B cell (primary cell): ENCODE results near the gene TRIM54. TPM values are rescaled to one million over a fixed set of nuclear protein-coding genes. Genes with fewer than 3 reads are reported as not detected.

ENCODE experiments used
- ATAC-seq: fragments of 200-7000 bp; cut with Tn5 transposase; one replicate; pipeline ENCODE4 v1.10.0; 2021; ENCODE audit warnings: low read depth, mild to moderate bottlenecking, moderate number of reproducible peaks, moderate library complexity
- CTCF ChIA-PET: fragments of 350-600 bp; sonication (Branson Sonifier 250); formaldehyde crosslinking; loops from one replicate; lab custom pipeline; 2021; ENCODE audit warnings: antibody characterized with exemption, inconsistent platforms; lab: Charles Lee
- POLR2A ChIA-PET: fragments of 350-600 bp; sonication (Branson Sonifier 250); formaldehyde crosslinking; loops from one replicate; lab custom pipeline; 2021; ENCODE audit warnings: antibody characterized with exemption; lab: Charles Lee
- DNase-seq: peaks from one replicate; pipeline ENCODE4 v3.0.0; 2013
- H2AFZ ChIP-seq: 2 replicates; pipeline ENCODE4 v1.6.1; 2012; ENCODE audit warnings: mild to moderate bottlenecking, low read depth, low read length; ENCODE audit not compliant: insufficient read depth, poor library complexity, severe bottlenecking
- H3K27ac ChIP-seq, 2 donors: 1 replicate in 1 of 2; 2 replicates in 1 of 2; pipeline ENCODE4 v1.5.1; 2012 to 2013; ENCODE audit warnings: low read length in 2 of 2, mild to moderate bottlenecking in 2 of 2, moderate library complexity in 1 of 2
- H3K27me3 ChIP-seq, 4 experiments: fragments of 200-600 bp in 1 of 4; sonication (generic) in 1 of 4; replicated peaks in 1 of 4; 1 replicate in 2 of 4; 2 replicates in 2 of 4; pipeline versions ENCODE4 v1.6.1 to v1.7.0; 2013 to 2016; ENCODE audit warnings: low read length in 3 of 4, mild to moderate bottlenecking in 2 of 4, mixed read lengths in 1 of 4, moderate library complexity in 1 of 4; ENCODE audit not compliant: insufficient read depth in 4 of 4, control insufficient read depth in 3 of 4; ENCODE audit errors: control extremely low read depth in 1 of 4
- H3K36me3 ChIP-seq, 2 experiments: replicated peaks in 1 of 2; 1 replicate in 1 of 2; 2 replicates in 1 of 2; pipeline versions ENCODE4 v1.6.1 to v1.7.1; 2013; ENCODE audit warnings: low read length in 1 of 2; ENCODE audit not compliant: insufficient read depth in 2 of 2, control insufficient read depth in 1 of 2; ENCODE audit errors: control extremely low read depth in 1 of 2, extremely low read depth in 1 of 2
- H3K4me1 ChIP-seq, 2 donors: fragments of 200-600 bp in 1 of 2; sonication (generic) in 1 of 2; 1 replicate in 1 of 2; 2 replicates in 1 of 2; pipeline versions ENCODE4 v1.5.1 to v1.6.1; 2013 to 2017; ENCODE audit warnings: low read length in 2 of 2; ENCODE audit not compliant: control insufficient read depth in 2 of 2, insufficient read depth in 2 of 2
- H3K4me2 ChIP-seq: replicated peaks from 2 replicates; pipeline ENCODE3; 2012; ENCODE audit warnings: mild to moderate bottlenecking, low read depth, low read length; ENCODE audit not compliant: poor library complexity, severe bottlenecking
- H3K4me3 ChIP-seq, 5 experiments: fragments of 200-600 bp in 1 of 5; sonication (generic) in 1 of 5; 1 replicate in 3 of 5; 2 replicates in 2 of 5; pipeline versions ENCODE4 v1.5.1 to v1.7.0; 2011 to 2016; ENCODE audit warnings: low read length in 4 of 5, mild to moderate bottlenecking in 4 of 5, low read depth in 2 of 5, control low read depth in 1 of 5, moderate library complexity in 1 of 5; ENCODE audit not compliant: insufficient read depth in 1 of 5; ENCODE audit errors: control extremely low read depth in 1 of 5, extremely low read depth in 1 of 5
- H3K79me2 ChIP-seq: fragments of 200-600 bp; sonication (generic); one replicate; pipeline ENCODE4 v1.6.0; 2016; ENCODE audit warnings: low read length; ENCODE audit not compliant: control insufficient read depth, insufficient read depth
- H3K9ac ChIP-seq: fragments of 200-600 bp; sonication (generic); 2 replicates; pipeline ENCODE4 v1.6.1; 2017; ENCODE audit warnings: mild to moderate bottlenecking, low read length, moderate library complexity
- H3K9me3 ChIP-seq, 3 donors: one replicate each; pipeline versions ENCODE4 v1.6.1 to v1.7.1; 2013; ENCODE audit warnings: low read length in 2 of 3; ENCODE audit not compliant: control insufficient read depth in 2 of 3, insufficient read depth in 1 of 3; ENCODE audit errors: control extremely low read depth in 1 of 3
- H4K20me1 ChIP-seq: 2 replicates; pipeline ENCODE4 v1.6.0; 2012; ENCODE audit warnings: mild to moderate bottlenecking, low read length; ENCODE audit not compliant: insufficient read depth, control insufficient read depth, poor library complexity, severe bottlenecking
- H3K27ac Mint-ChIP-seq: one replicate; pipeline ENCODE4 v1.8.0; 2021; ENCODE audit warnings: mixed read lengths
- H3K27me3 Mint-ChIP-seq: one replicate; pipeline ENCODE4 v1.8.0; 2021; ENCODE audit warnings: mixed read lengths
- H3K4me1 Mint-ChIP-seq: one replicate; pipeline ENCODE4 v1.8.0; 2021; ENCODE audit warnings: mixed read lengths
- H3K4me3 Mint-ChIP-seq: one replicate; pipeline ENCODE4 v1.8.0; 2021; ENCODE audit warnings: mixed read lengths
- H3K9me3 Mint-ChIP-seq: one replicate; pipeline ENCODE4 v1.8.0; 2022; ENCODE audit warnings: mixed read lengths; ENCODE audit not compliant: insufficient read depth
- CTCF ChIP-seq: fragments of 200-600 bp; IDR thresholded peaks from one replicate; pipeline ENCODE4 v1.8.0; 2022; ENCODE audit warnings: antibody characterized with exemption, mild to moderate bottlenecking
- EZH2 ChIP-seq: IDR thresholded peaks from 2 replicates; pipeline ENCODE4 v1.6.1; 2012; ENCODE audit warnings: borderline replicate concordance, low read depth, mild to moderate bottlenecking, moderate library complexity, low read length; ENCODE audit not compliant: insufficient read depth, poor library complexity, severe bottlenecking
- WGBS: methylation state at CpG from one replicate; pipeline ENCODE4 v1.1.5; 2013; ENCODE audit warnings: missing lambda C conversion rate; ENCODE audit not compliant: insufficient coverage; 5-methylcytosine and 5-hydroxymethylcytosine counted together
- intact Hi-C: fragments of 100-400 bp; cut with micrococcal nuclease; formaldehyde crosslinking; loops from one replicate; pipeline ENCODE4 v1.10.0; 2022
- polyA plus RNA-seq: library from polyadenylated mRNA; depleted of rRNA; stranded (reverse); fragments of >200 nt; gene quantifications from 2 replicates; pipeline ENCODE4 v1.2.3, GENCODE V29; 2012
- total RNA-seq, 2 donors: library from RNA; stranded (reverse); fragments of 120-200 nt in 1 of 2; gene quantifications; 1 replicate in 1 of 2; 2 replicates in 1 of 2; pipeline versions ENCODE4 v1.2.3 to v1.2.4, GENCODE V29; 2013 to 2022

TRIM54 gene
- total and polyA plus RNA-seq, 2 donors (not counting 1 experiment from before 2014, with no cell fraction given): not detected

GRCh38 chr2:27312152-27312551, 29.9 kb downstream of the TRIM54 start:
- Mint-ChIP-seq H3K4me3 (no peak overlapping the region), H3K27ac (no peak overlapping the region), H3K27me3 (peaks cover 4% of the 10 kb centered on the region), H3K9me3 (no peaks in the 10 kb centered on the region), H3K4me1 (peaks cover 2% of the 10 kb centered on the region)
- Histone ChIP-seq H3K9ac (no peak overlapping the region), H3K27me3 (peaks cover 0 to 3% (median under 1%) of the 10 kb centered on the region in 4 experiments), H4K20me1 (peaks cover 11% of the 10 kb centered on the region), H3K4me2 (no peak overlapping the region), H3K36me3 (peaks cover 4 to 20% of the 10 kb centered on the region in 2 experiments), H3K27ac (no peak overlapping the region), H3K9me3 (no peaks in the 10 kb centered on the region), H2AFZ (no peak overlapping the region), H3K4me1 (peaks cover 3 to 4% of the 10 kb centered on the region in 2 donors), H3K79me2 (peaks cover 2% of the 10 kb centered on the region), H3K4me3 (no peak overlapping the region)
- ChIA-PET POLR2A (no interaction called here), CTCF (interaction anchor here (1.0 to 2.2 kb wide), 2 partner anchors 9 to 12 kb away, joined by 3 to 14 read pairs; no protein-coding TSS in a partner anchor)
- WGBS: 100% methylated on average over 3 of the region's 3 CpGs
- intact Hi-C loops: no loop called here
- ATAC-seq: no peak
- no peak for DNase-seq
- TF ChIP-seq CTCF: no peak
- no peak for TF ChIP-seq EZH2

GRCh38 chr2:27313882-27314645, 31.8 kb downstream of the TRIM54 start:
- Mint-ChIP-seq H3K27ac (no peak overlapping the region), H3K27me3 (no peaks in the 10 kb centered on the region), H3K9me3 (no peaks in the 10 kb centered on the region), H3K4me3 (no peak overlapping the region), H3K4me1 (no peaks in the 10 kb centered on the region)
- CTCF ChIA-PET: interaction anchor here (1.5 to 1.8 kb wide), 2 partner anchors 11 to 34 kb away, joined by 3 to 9 read pairs; no protein-coding TSS in a partner anchor
- POLR2A ChIA-PET: interaction anchor here (0.6 kb wide), 1 partner anchor 41 kb away, joined by 4 read pairs; no protein-coding TSS in a partner anchor
- no peaks in the 10 kb centered on the region for H3K27me3 ChIP-seq
- H3K79me2 ChIP-seq: peaks cover 2% of the 10 kb centered on the region
- peaks cover 4 to 24% of the 10 kb centered on the region in 2 experiments for H3K36me3 ChIP-seq
- WGBS: 98% methylated on average over 3 of the region's 8 CpGs
- no peaks in the 10 kb centered on the region for H3K4me1 ChIP-seq
- no peak overlapping the region for H3K9ac ChIP-seq
- H3K4me3 ChIP-seq: no peak overlapping the region
- no peak overlapping the region for H3K27ac ChIP-seq
- ATAC-seq: no peak
- H3K4me2 ChIP-seq: no peak overlapping the region
- H4K20me1 ChIP-seq: peaks cover 11% of the 10 kb centered on the region
- TF ChIP-seq CTCF: no peak
- TF ChIP-seq EZH2: no peak
- intact Hi-C loops: no loop called here
- no peak overlapping the region for H2AFZ ChIP-seq
- no peak for DNase-seq
- no peaks in the 10 kb centered on the region for H3K9me3 ChIP-seq
